Epithelial cell of prostate (primary cell): ENCODE results near the gene DPP4.

Experiments
- DNase-seq: peaks from one replicate; pipeline ENCODE4 v3.0.0-alpha.2; 2011; ENCODE audit warnings: low read depth, low spot score
- H3K27ac ChIP-seq: fragments of 450-650 bp; 2 replicates; pipeline ENCODE4 v1.5.1; 2017; ENCODE audit warnings: mild to moderate bottlenecking

Gene DPP4

GRCh38 chr2:162025121-162025911, 48.7 kb downstream of the DPP4 start:
- DNase-seq, result no peak
- H3K27ac ChIP-seq, result no peak overlapping the region

- no peak for DNase-seq
Measured at GRCh38 chr2:162022290-162022945, 51.6 kb downstream of the DPP4 start.

GRCh38 chr2:162021516-162022058, 52.4 kb downstream of the DPP4 start:
- no peak for DNase-seq
- no peak overlapping the region for H3K27ac ChIP-seq

More at GRCh38 chr2:162022290-162022945, 51.6 kb downstream of the DPP4 start:
- H3K27ac ChIP-seq, result no peak overlapping the region

GRCh38 chr2:162018530-162018929, 55.5 kb downstream of the DPP4 start:
- H3K27ac ChIP-seq, result no peak overlapping the region
- no peak for DNase-seq

- DNase-seq, result no peak
- no peak overlapping the region for H3K27ac ChIP-seq
Measured at GRCh38 chr2:162017233-162017632, 56.8 kb downstream of the DPP4 start.

GRCh38 chr2:162016080-162016479, 57.9 kb downstream of the DPP4 start:
- H3K27ac ChIP-seq, result no peak overlapping the region

GRCh38 chr2:162014751-162015150, 59.3 kb downstream of the DPP4 start:
- no peak overlapping the region for H3K27ac ChIP-seq

More at GRCh38 chr2:162016080-162016479, 57.9 kb downstream of the DPP4 start:
- no peak for DNase-seq

GRCh38 chr2:162013514-162014475, 60.2 kb downstream of the DPP4 start:
- DNase-seq, result no peak

More at GRCh38 chr2:162014751-162015150, 59.3 kb downstream of the DPP4 start:
- no peak for DNase-seq

GRCh38 chr2:162012565-162013058, 61.4 kb downstream of the DPP4 start:
- no peak for DNase-seq
- H3K27ac ChIP-seq, result no peak overlapping the region

More at GRCh38 chr2:162013514-162014475, 60.2 kb downstream of the DPP4 start:
- H3K27ac ChIP-seq, result no peak overlapping the region

GRCh38 chr2:162011706-162012564, 62.1 kb downstream of the DPP4 start:
- DNase-seq, result no peak
- no peak overlapping the region for H3K27ac ChIP-seq

GRCh38 chr2:162009543-162009942, 64.5 kb downstream of the DPP4 start:
- H3K27ac ChIP-seq, result no peak overlapping the region
- no peak for DNase-seq

GRCh38 chr2:162007447-162008040, 66.5 kb downstream of the DPP4 start:
- no peak overlapping the region for H3K27ac ChIP-seq
- no peak for DNase-seq

GRCh38 chr2:162006337-162006736, 67.7 kb downstream of the DPP4 start:
- no peak for DNase-seq
- H3K27ac ChIP-seq, result no peak overlapping the region

GRCh38 chr2:162004031-162004430, 70.0 kb downstream of the DPP4 start:
- no peak overlapping the region for H3K27ac ChIP-seq
- DNase-seq, result no peak

- no peak overlapping the region for H3K27ac ChIP-seq
- DNase-seq, result no peak
Measured at GRCh38 chr2:162002623-162003235, 71.3 kb downstream of the DPP4 start.

GRCh38 chr2:162000431-162000830, 73.6 kb downstream of the DPP4 start:
- DNase-seq, result no peak
- no peak overlapping the region for H3K27ac ChIP-seq

GRCh38 chr2:161999321-161999720, 74.7 kb downstream of the DPP4 start:
- no peak overlapping the region for H3K27ac ChIP-seq
- DNase-seq, result no peak

GRCh38 chr2:161998857-161999256, 75.2 kb downstream of the DPP4 start:
- H3K27ac ChIP-seq, result no peak overlapping the region
- no peak for DNase-seq
